ENCODE data around the gene PNPO. TPM values are rescaled to one million over a fixed set of nuclear protein-coding genes. Genes with fewer than 3 reads are reported as not detected.

PNPO gene
- total and polyA plus RNA-seq, 2 of the 4 experiments (the other 2 are of a cell fraction): 13.9 to 34.1 TPM

GRCh38 chr17:47997586-47997985, 56.2 kb downstream of the PNPO start:
- Histone ChIP-seq H3K27ac (ENCODE audit: insufficient read depth, low read length) (no peak overlapping the region), H3K4me3 (ENCODE audit: insufficient read depth, low read depth, low read length) (no peak overlapping the region), H3K4ac (ENCODE audit: low read depth, low read length) (no peak overlapping the region), H3K9me1 (ENCODE audit: insufficient read depth, low read length) (peaks cover 7% of the 10 kb centered on the region; the same call in 1 of the 2 replicates), H2BK120ac (ENCODE audit: low read depth, low read length) (no peak overlapping the region), H3K79me1 (ENCODE audit: low read depth in 1 of 2, low read length in 2 of 2) (no peaks in the 10 kb centered on the region), H2BK5ac (ENCODE audit: low read depth, low read length, poor library complexity, severe bottlenecking) (no peak overlapping the region), H3K9me3 (ENCODE audit: control insufficient read depth, insufficient read depth, low read length) (no peaks in the 10 kb centered on the region), H4K91ac (ENCODE audit: insufficient read depth, low read depth, low read length) (no peak overlapping the region), H2BK20ac (ENCODE audit: low read depth, low read length) (no peak overlapping the region), H3K4me1 (ENCODE audit: control insufficient read depth, insufficient read depth, low read length) (peaks cover 5% of the 10 kb centered on the region), H3K56ac (ENCODE audit: extremely low read depth, insufficient read depth, low read length) (no peak overlapping the region), H3K4me2 (ENCODE audit: low read depth, low read length) (no peak overlapping the region), H2AK9ac (replicated peaks; ENCODE audit: low read depth, low read length, poor library complexity) (no peak overlapping the region), H3K14ac (replicated peaks; ENCODE audit: low read depth, low read length) (no peak overlapping the region), H3K36me3 (ENCODE audit: control insufficient read depth, insufficient read depth, low read length) (no peaks in the 10 kb centered on the region), H2BK15ac (ENCODE audit: low read depth, low read length) (no peak overlapping the region), H2AK5ac (ENCODE audit: low read depth, low read length) (no peak overlapping the region), H3K18ac (ENCODE audit: low read depth, low read length) (no peak overlapping the region), H4K8ac (ENCODE audit: low read depth in 2 of 2, low read length in 2 of 2) (no peak overlapping the region), H3K9ac (ENCODE audit: low read depth, low read length) (no peak overlapping the region), H3K23ac (ENCODE audit: low read depth, low read length) (no peak overlapping the region), H4K5ac (ENCODE audit: low read depth, low read length) (no peak overlapping the region), H3K27me3 (ENCODE audit: control insufficient read depth, insufficient read depth, low read length) (peaks cover 6% of the 10 kb centered on the region; the same call in 1 of the 2 replicates), H4K20me1 (ENCODE audit: insufficient read depth, low read length) (no peaks in the 10 kb centered on the region), H2AFZ (replicated peaks; ENCODE audit: low read length, poor library complexity) (no peak overlapping the region)
- in situ Hi-C loops (cut with MboI; ENCODE audit: low sequenced_read_pairs) (no loop called here), dilution Hi-C loops (cut with HindIII; ENCODE audit: low sequenced_read_pairs, unreplicated experiment) (no loop called here), intact Hi-C loops (cut with micrococcal nuclease) (no loop called here)
- ChIA-PET POLR2A (ENCODE audit: unreplicated experiment) (no interaction called here), CTCF (interaction anchor here (0.7 kb wide), 1 partner anchor 51 kb away, joined by 7 read pairs; no protein-coding TSS in a partner anchor)
- DNase-seq (no peak), ATAC-seq (ENCODE audit: low read depth) (no peak)
- no TSS peak for BruUV-seq (replicated peaks)
- TF ChIP-seq ELK1 (IDR thresholded peaks at IDR 0.05; ENCODE audit: borderline replicate concordance, low read depth, low read length): no peak
- WGBS, 2 experiments (ENCODE audit: extremely low coverage in 2 of 2, insufficient read length in 1 of 2): no CpG with 5 or more reads among the region's 7 CpGs
